Pancreas (tissue), 10 donors: ENCODE measurements around the gene ZCCHC2. TPM values are rescaled to one million over a fixed set of nuclear protein-coding genes. Genes with fewer than 3 reads are reported as not detected.
A peak's percentile ranks its signal among the peaks of the same experiment; 100 is the strongest.

Experiments
- ATAC-seq, 4 donors: fragments of 200-7000 bp; cut with Tn5 transposase; one replicate each; pipeline versions ENCODE4 v1.8.0 to v1.9.1; 2020; ENCODE audit warnings: mild to moderate bottlenecking in 4 of 4, moderate library complexity in 4 of 4
- DNase-seq, 6 donors: peaks; one replicate each; pipeline ENCODE4 v3.0.0-alpha.2; 2020
- FAIRE-seq: peaks from 2 replicates; lab custom pipeline; 2012; peaks lifted over from hg19 to GRCh38; lab: Jason Lieb, UNC
- H3K27ac ChIP-seq, 4 donors: fragments of 200-600 bp; sonication (generic); 1 replicate in 3 of 4; 2 replicates in 1 of 4; pipeline versions ENCODE4 v1.5.0 to v1.8.0; 2020
- H3K27me3 ChIP-seq, 4 donors: fragments of 200-600 bp; one replicate each; pipeline ENCODE4 v1.8.0; 2021
- H3K36me3 ChIP-seq, 3 donors: fragments of 200-600 bp; sonication (generic) in 1 of 3; one replicate each; pipeline versions ENCODE4 v1.5.0 to v1.8.0; 2020 to 2021
- H3K4me1 ChIP-seq, 3 donors: fragments of 200-600 bp; one replicate each; pipeline ENCODE4 v1.8.0; 2021
- H3K4me3 ChIP-seq, 4 donors: fragments of 200-600 bp; sonication (generic) in 2 of 4; one replicate each; pipeline versions ENCODE4 v1.5.0 to v1.8.0; 2020 to 2021
- H3K9me3 ChIP-seq, 4 donors: fragments of 200-600 bp; one replicate each; pipeline ENCODE4 v1.8.0; 2021
- WGBS, 2 donors: extraction: QIAGEN DNeasy Blood & Tissue Kit; methylation state at CpG; one replicate each; pipeline ENCODE4 v1.1.7; 2013; 5-methylcytosine and 5-hydroxymethylcytosine counted together
- intact Hi-C, 3 donors: fragments of 100-400 bp; cut with DNase I; formaldehyde crosslinking; loops; one replicate each; pipeline versions ENCODE4 v1.11.1 to v1.14.2; 2022
- polyA plus RNA-seq, 2 donors: library from polyadenylated mRNA; stranded (reverse); fragments of 200-250 nt; gene quantifications; one replicate each; pipeline ENCODE4 v1.2.3, GENCODE V29; 2013
- total RNA-seq, 6 donors: library from RNA; stranded (reverse); fragmentation: NEBNext Ultra II Directional in 4 of 6; extraction: Animal tissue kit (Norgen Biotek cat#: 25700) in 4 of 6; gene quantifications; one replicate each; pipeline versions ENCODE4 v1.2.1 to v1.2.4, GENCODE V29; 2021 to 2023
- TF ChIP-seq, protein P1 (sequence below), 4 donors: fragments of 200-600 bp; sonication (generic) in 3 of 4; IDR thresholded peaks; one replicate each; pipeline versions ENCODE4 v1.5.0 to v1.8.0; 2021; ENCODE audit warnings: antibody characterized with exemption in 4 of 4
- donor health status: healthy with polysubstance abuse.
- donor health status: DM: no; HTN: no; CAD: no; lungs with moderate emphysema.
- donor health status: DM: no; HTN: no; CAD: no.
- donor health status: control.
- donor health status: control.
- donor health status: Bipolar disorder and iron deficiency.
- donor health status: DM: yes; HTN: yes; CAD: no.
- donor health status: DM: no; HTN: no; CAD: no.
- donor health status: DM: no; HTN: no; CAD: no.
- donor health status: DM: yes; HTN: yes; CAD: no.

Gene ZCCHC2
- total and polyA plus RNA-seq, 8 donors, result 4.1 to 14.2 (median 7.8) TPM

DNA sequence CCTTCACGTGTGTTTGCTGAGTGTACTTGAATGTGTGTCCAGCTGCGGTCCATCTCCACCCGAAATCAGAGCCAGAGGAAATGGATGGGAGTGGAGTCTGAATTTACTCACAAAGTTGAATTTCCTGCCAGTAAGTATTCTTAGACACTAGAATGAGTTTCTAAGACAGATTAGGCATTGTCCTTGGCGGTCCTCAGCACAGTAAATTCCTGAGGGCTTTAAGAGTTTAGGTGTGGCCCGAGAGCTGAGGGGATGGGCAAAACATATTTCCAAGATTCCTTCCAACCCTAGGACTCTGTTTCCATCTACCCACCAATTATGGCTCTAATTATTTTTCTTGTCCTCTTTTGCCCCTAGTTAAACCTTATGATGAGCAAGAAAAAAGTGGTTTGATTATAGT, 102.2 kb downstream of the ZCCHC2 start:
- Histone ChIP-seq H3K9me3 (no peaks in the 10 kb centered on the region), H3K27ac (no peak overlapping the region), H3K4me3 (no peak overlapping the region), H3K36me3 (no peaks in the 10 kb centered on the region), H3K4me1 (no peaks in the 10 kb centered on the region), H3K27me3 (no peaks in the 10 kb centered on the region)
- peak in 1 of 4 donors; percentile 15 for ATAC-seq
- WGBS, 2 donors, result 72 to 83% methylated on average over 5 of the region's 5 CpGs
- FAIRE-seq, result no peak
- no peak for DNase-seq
- intact Hi-C loops, result no loop called here
- TF ChIP-seq, protein P1, sequence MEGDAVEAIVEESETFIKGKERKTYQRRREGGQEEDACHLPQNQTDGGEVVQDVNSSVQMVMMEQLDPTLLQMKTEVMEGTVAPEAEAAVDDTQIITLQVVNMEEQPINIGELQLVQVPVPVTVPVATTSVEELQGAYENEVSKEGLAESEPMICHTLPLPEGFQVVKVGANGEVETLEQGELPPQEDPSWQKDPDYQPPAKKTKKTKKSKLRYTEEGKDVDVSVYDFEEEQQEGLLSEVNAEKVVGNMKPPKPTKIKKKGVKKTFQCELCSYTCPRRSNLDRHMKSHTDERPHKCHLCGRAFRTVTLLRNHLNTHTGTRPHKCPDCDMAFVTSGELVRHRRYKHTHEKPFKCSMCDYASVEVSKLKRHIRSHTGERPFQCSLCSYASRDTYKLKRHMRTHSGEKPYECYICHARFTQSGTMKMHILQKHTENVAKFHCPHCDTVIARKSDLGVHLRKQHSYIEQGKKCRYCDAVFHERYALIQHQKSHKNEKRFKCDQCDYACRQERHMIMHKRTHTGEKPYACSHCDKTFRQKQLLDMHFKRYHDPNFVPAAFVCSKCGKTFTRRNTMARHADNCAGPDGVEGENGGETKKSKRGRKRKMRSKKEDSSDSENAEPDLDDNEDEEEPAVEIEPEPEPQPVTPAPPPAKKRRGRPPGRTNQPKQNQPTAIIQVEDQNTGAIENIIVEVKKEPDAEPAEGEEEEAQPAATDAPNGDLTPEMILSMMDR (IDR thresholded peaks at IDR 0.05), result no peak

Other genes with a start within 250 kb of the ZCCHC2 start
- 1 to 10 TPM in 5 of 6 donors, under 1 TPM in 1; 0.98 to 6.2 (median 3.7) TPM for gene TNFRSF11A, start 197.7 kb upstream of the ZCCHC2 start, total RNA-seq
- gene TNFRSF11A, start 197.7 kb upstream of the ZCCHC2 start, polyA plus RNA-seq, result 1 to 10 TPM in 1 of 2 donors, under 1 TPM in 1; 0.80 to 3.2 TPM
- gene PHLPP1, start 192.5 kb downstream of the ZCCHC2 start, total RNA-seq, result 10 to 100 TPM in 3 of 6 donors, 1 to 10 TPM in 3; 7.5 to 14.7 (median 9.9) TPM
- gene PHLPP1, start 192.5 kb downstream of the ZCCHC2 start, polyA plus RNA-seq, result 1 to 10 TPM; 2.9 to 4.0 TPM